Articular chondrocyte of knee joint (primary cell): ENCODE measurements around the gene TLDC2. TPM values are rescaled to one million over a fixed set of nuclear protein-coding genes. Genes with fewer than 3 reads are reported as not detected.

Experiments
- total RNA-seq: library from RNA; depleted of rRNA; stranded (reverse); fragments of >200 nt; gene quantifications from 2 replicates; pipeline ENCODE4 v1.2.3, GENCODE V29; 2012

Gene TLDC2
- 0.54 and 0.65 TPM in 2 replicates for total RNA-seq

GRCh38 chr20:36875702-36876472 lies at the start of gene TLDC2:
TLDC2 (plus strand) TSS chr20:36876138; CDS start chr20:36876175, 37 bp downstream.

Other genes with a start within 250 kb of the TLDC2 start
- gene SLA2, start 229.9 kb upstream of the TLDC2 start, total RNA-seq: under 0.01 TPM in 1 of 2 replicates, not detected in the other
- gene NDRG3, start 130.0 kb upstream of the TLDC2 start, total RNA-seq: 23.3 and 23.9 TPM in 2 replicates
- 10.6 and 19.9 TPM in 2 replicates for gene DSN1, start 102.4 kb upstream of the TLDC2 start, total RNA-seq
- gene SAMHD1, start 75.6 kb downstream of the TLDC2 start, total RNA-seq: 24.3 and 24.5 TPM in 2 replicates
- 14.4 and 18.4 TPM in 2 replicates for gene RBL1, start 219.9 kb downstream of the TLDC2 start, total RNA-seq